Parathyroid adenoma (tissue), 2 donors: ENCODE results near the gene KERA.

Source experiments
- H2AFZ ChIP-seq: fragments of 300-600 bp; sonication (generic); one replicate; pipeline ENCODE4 v1.7.0; 2017; ENCODE audit warnings: antibody characterized with exemption, mild to moderate bottlenecking
- H3K27ac ChIP-seq: fragments of 300-600 bp; sonication (generic); one replicate; pipeline ENCODE4 v1.7.0; 2017
- H3K27me3 ChIP-seq: fragments of 300-600 bp; sonication (generic); one replicate; pipeline ENCODE4 v1.7.0; 2017; ENCODE audit warnings: low read length; ENCODE audit not compliant: control insufficient read depth, insufficient read depth
- H3K36me3 ChIP-seq: fragments of 300-600 bp; sonication (generic); one replicate; pipeline ENCODE4 v1.7.0; 2017; ENCODE audit warnings: low read length; ENCODE audit not compliant: control insufficient read depth, insufficient read depth
- H3K4me1 ChIP-seq: fragments of 300-600 bp; sonication (generic); one replicate; pipeline ENCODE4 v1.7.0; 2017; ENCODE audit warnings: control low read depth
- H3K4me2 ChIP-seq: fragments of 300-600 bp; sonication (generic); one replicate; pipeline ENCODE4 v1.7.0; 2017; ENCODE audit warnings: low read length
- H3K4me3 ChIP-seq: fragments of 300-600 bp; sonication (generic); one replicate; pipeline ENCODE4 v1.7.0; 2017; ENCODE audit warnings: low read depth, low read length
- H3K79me2 ChIP-seq: fragments of 300-600 bp; sonication (generic); one replicate; pipeline ENCODE4 v1.7.0; 2017; ENCODE audit warnings: control low read depth
- H3K9ac ChIP-seq: fragments of 300-600 bp; sonication (generic); one replicate; pipeline ENCODE4 v1.7.0; 2017; ENCODE audit warnings: mild to moderate bottlenecking
- H3K9me3 ChIP-seq: fragments of 300-600 bp; sonication (generic); one replicate; pipeline ENCODE4 v1.7.0; 2017; ENCODE audit warnings: low read length; ENCODE audit not compliant: control insufficient read depth
- CTCF ChIP-seq: fragments of 300-600 bp; sonication (generic); IDR thresholded peaks from one replicate; pipeline ENCODE4 v1.7.0; 2017; ENCODE audit warnings: antibody characterized with exemption, mild to moderate bottlenecking
- donor health status: primary hyperparathyroidism.

KERA gene

DNA sequence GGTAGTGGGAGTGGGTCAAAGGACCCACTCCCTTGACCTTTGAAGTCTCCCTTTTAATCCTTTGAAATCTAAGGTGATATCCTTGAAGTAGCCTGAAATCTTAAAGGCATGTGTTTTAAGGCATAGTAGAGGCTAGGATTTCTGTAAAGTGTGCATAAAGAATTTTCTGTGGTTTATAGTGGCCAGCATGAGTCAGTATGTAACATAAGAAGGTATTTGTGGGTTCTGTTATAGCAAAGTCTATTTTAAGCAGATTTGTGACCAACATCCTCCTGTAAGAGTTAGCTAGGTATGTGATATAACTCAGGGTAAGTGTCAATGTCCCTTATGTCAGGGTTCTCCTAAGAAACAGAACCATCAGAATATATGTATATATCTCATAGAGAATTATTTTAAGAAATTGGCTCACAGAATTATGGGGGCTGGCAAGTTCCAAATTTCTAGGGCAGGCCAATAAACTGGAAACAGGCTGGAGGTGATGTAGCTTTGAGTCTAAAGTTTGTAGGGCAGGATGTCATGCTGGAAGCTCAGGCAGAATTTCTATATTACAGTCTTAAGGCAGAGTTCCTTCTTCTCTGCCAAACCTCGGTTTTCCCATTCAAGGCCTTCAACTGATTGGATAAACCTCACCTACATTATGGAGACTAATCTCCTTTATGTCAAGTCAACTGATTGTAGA, 34.4 kb downstream of the KERA start:
- Histone ChIP-seq H3K36me3 (no peaks in the 10 kb centered on the region), H2AFZ (no peak overlapping the region), H3K4me3 (no peak overlapping the region), H3K27ac (no peak overlapping the region), H3K9me3 (no peaks in the 10 kb centered on the region), H3K9ac (no peak overlapping the region), H3K79me2 (no peaks in the 10 kb centered on the region), H3K4me2 (no peak overlapping the region), H3K4me1 (no peaks in the 10 kb centered on the region), H3K27me3 (no peaks in the 10 kb centered on the region)
- TF ChIP-seq CTCF = no peak

- H3K4me3 ChIP-seq = no peak overlapping the region
- no peaks in the 10 kb centered on the region for H3K79me2 ChIP-seq
- H3K27me3 ChIP-seq = no peaks in the 10 kb centered on the region
- H3K4me2 ChIP-seq = no peak overlapping the region
- H3K9me3 ChIP-seq = no peaks in the 10 kb centered on the region
- no peak for TF ChIP-seq CTCF
- H3K4me1 ChIP-seq = no peaks in the 10 kb centered on the region
- H3K9ac ChIP-seq = no peak overlapping the region
- H3K27ac ChIP-seq = no peak overlapping the region
- no peaks in the 10 kb centered on the region for H3K36me3 ChIP-seq
- H2AFZ ChIP-seq = no peak overlapping the region
Measured at GRCh38 chr12:91021076-91021475, 36.7 kb downstream of the KERA start.

DNA sequence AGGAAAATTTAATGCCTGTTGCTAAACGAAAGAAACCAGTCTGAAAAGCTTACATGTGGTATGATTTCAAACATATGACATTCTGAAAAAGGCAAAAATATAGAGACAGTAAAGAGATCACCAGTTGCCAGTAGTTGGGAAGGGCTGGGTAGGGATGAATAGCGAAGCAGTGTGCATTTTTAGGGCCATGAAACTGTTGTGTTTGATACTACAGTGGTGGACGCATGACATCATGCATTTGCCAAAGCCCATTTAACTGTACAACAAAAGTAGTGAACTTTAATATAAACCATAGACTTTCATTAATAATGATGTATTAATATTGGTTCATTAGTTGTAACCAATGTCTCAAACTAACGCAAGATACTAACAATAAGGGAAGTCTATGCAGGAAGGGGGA, 38.4 kb downstream of the KERA start:
- Histone ChIP-seq H3K79me2 (no peaks in the 10 kb centered on the region), H3K4me3 (no peak overlapping the region), H3K9ac (no peak overlapping the region), H3K4me1 (no peaks in the 10 kb centered on the region), H3K4me2 (no peak overlapping the region), H3K27ac (no peak overlapping the region), H3K27me3 (no peaks in the 10 kb centered on the region), H3K36me3 (no peaks in the 10 kb centered on the region), H2AFZ (no peak overlapping the region), H3K9me3 (no peaks in the 10 kb centered on the region)
- TF ChIP-seq CTCF = no peak

- Histone ChIP-seq H3K4me1 (no peaks in the 10 kb centered on the region), H3K27me3 (no peaks in the 10 kb centered on the region), H3K9ac (no peak overlapping the region), H3K4me3 (no peak overlapping the region), H3K36me3 (no peaks in the 10 kb centered on the region), H2AFZ (no peak overlapping the region), H3K4me2 (no peak overlapping the region), H3K27ac (no peak overlapping the region), H3K79me2 (no peaks in the 10 kb centered on the region), H3K9me3 (no peaks in the 10 kb centered on the region)
- TF ChIP-seq CTCF = no peak
Measured at GRCh38 chr12:91017511-91018263, 40.1 kb downstream of the KERA start.
